Colonic mucosa (tissue), 4 donors: ENCODE measurements around the gene CELF1. TPM values are rescaled to one million over a fixed set of nuclear protein-coding genes. Genes with fewer than 3 reads are reported as not detected.

Source experiments
- DNase-seq: peaks from one replicate; pipeline ENCODE4 v3.0.0-alpha.2; 2020
- H3K27ac ChIP-seq: fragments of 200-600 bp; one replicate; pipeline ENCODE4 v1.8.0; 2021
- H3K27me3 ChIP-seq: fragments of 200-600 bp; one replicate; pipeline ENCODE4 v1.8.0; 2021
- H3K36me3 ChIP-seq: fragments of 200-600 bp; one replicate; pipeline ENCODE4 v1.8.0; 2021
- H3K4me1 ChIP-seq: fragments of 200-600 bp; one replicate; pipeline ENCODE4 v1.8.0; 2021; ENCODE audit warnings: mild to moderate bottlenecking
- H3K4me3 ChIP-seq: fragments of 200-600 bp; one replicate; pipeline ENCODE4 v1.8.0; 2021
- H3K9ac ChIP-seq, 2 donors: one replicate each; pipeline ENCODE4 v1.7.0; 2013; ENCODE audit warnings: control low read depth in 2 of 2, low read depth in 2 of 2, low read length in 2 of 2
- H3K9me3 ChIP-seq: fragments of 200-600 bp; one replicate; pipeline ENCODE4 v1.8.0; 2021
- CTCF ChIP-seq: fragments of 200-600 bp; IDR thresholded peaks from one replicate; pipeline ENCODE4 v1.8.0; 2022; ENCODE audit warnings: antibody characterized with exemption, mild to moderate bottlenecking
- intact Hi-C: fragments of 100-400 bp; cut with DNase I; formaldehyde crosslinking; loops from one replicate; pipeline ENCODE4 v1.14.1; 2022
- total RNA-seq, 2 donors: library from RNA; stranded (reverse); fragmentation: NEBNext Ultra II Directional in 1 of 2; extraction: Animal tissue kit (Norgen Biotek cat#: 25700) in 1 of 2; gene quantifications; one replicate each; pipeline ENCODE4 v1.2.1, GENCODE V29; 2021
- donor health status: healthy.
- donor health status: DM: no; HTN: no; CAD: no.
- donor health status: DM: no; HTN: no; CAD: no.

CELF1 gene
- total RNA-seq, 2 donors from 2014 or later, result 76.1 to 96.8 TPM

- Histone ChIP-seq H3K27me3 (peaks cover 29% of the 10 kb centered on the region), H3K9ac (no peak overlapping the region), H3K4me1 (no peaks in the 10 kb centered on the region), H3K4me3 (no peak overlapping the region), H3K9me3 (no peaks in the 10 kb centered on the region), H3K36me3 (no peaks in the 10 kb centered on the region), H3K27ac (no peak overlapping the region)
- no peak for DNase-seq
- no peak for TF ChIP-seq CTCF
- intact Hi-C loops, result no loop called here
These were observed 40.6 kb upstream of the CELF1 start for GRCh38 chr11:47593492-47593933.

GRCh38 chr11:47592970-47593369, 40.0 kb upstream of the CELF1 start:
- H3K9me3 ChIP-seq, result no peaks in the 10 kb centered on the region
- H3K4me1 ChIP-seq, result no peaks in the 10 kb centered on the region
- no peak overlapping the region for H3K27ac ChIP-seq
- no peak overlapping the region for H3K9ac ChIP-seq
- H3K4me3 ChIP-seq, result no peak overlapping the region
- H3K36me3 ChIP-seq, result no peaks in the 10 kb centered on the region
- no peak for TF ChIP-seq CTCF
- intact Hi-C loops, result no loop called here
- no peak for DNase-seq
- H3K27me3 ChIP-seq, result peaks cover 29% of the 10 kb centered on the region

- H3K9me3 ChIP-seq, result no peaks in the 10 kb centered on the region
- DNase-seq, result no peak
- H3K36me3 ChIP-seq, result no peaks in the 10 kb centered on the region
- intact Hi-C loops, result no loop called here
- no peak overlapping the region for H3K27ac ChIP-seq
- no peak for TF ChIP-seq CTCF
- H3K9ac ChIP-seq, result no peak overlapping the region
- no peak overlapping the region for H3K4me3 ChIP-seq
- peaks cover 29% of the 10 kb centered on the region for H3K27me3 ChIP-seq
- H3K4me1 ChIP-seq, result no peaks in the 10 kb centered on the region
These were observed 39.3 kb upstream of the CELF1 start for GRCh38 chr11:47592251-47592650.

- no peak for TF ChIP-seq CTCF
- H3K4me3 ChIP-seq, result no peak overlapping the region
- DNase-seq, result no peak
- H3K27ac ChIP-seq, result no peak overlapping the region
- intact Hi-C loops, result no loop called here
- peaks cover 29% of the 10 kb centered on the region for H3K27me3 ChIP-seq
- H3K9me3 ChIP-seq, result no peaks in the 10 kb centered on the region
- no peaks in the 10 kb centered on the region for H3K4me1 ChIP-seq
- H3K9ac ChIP-seq, result no peak overlapping the region
- no peaks in the 10 kb centered on the region for H3K36me3 ChIP-seq
These were observed 38.8 kb upstream of the CELF1 start for GRCh38 chr11:47591764-47592163.

- DNase-seq, result no peak
- TF ChIP-seq CTCF, result no peak
- Histone ChIP-seq H3K27ac (no peak overlapping the region), H3K4me3 (peak overlapping the region; percentile 23), H3K27me3 (peaks cover 29% of the 10 kb centered on the region), H3K4me1 (no peaks in the 10 kb centered on the region), H3K9ac (no peak overlapping the region), H3K9me3 (no peaks in the 10 kb centered on the region), H3K36me3 (no peaks in the 10 kb centered on the region)
- intact Hi-C loops, result no loop called here
These were observed 37.3 kb upstream of the CELF1 start for GRCh38 chr11:47589977-47590861.
